ENCODE measurements around the gene MMP23B.

DNA sequence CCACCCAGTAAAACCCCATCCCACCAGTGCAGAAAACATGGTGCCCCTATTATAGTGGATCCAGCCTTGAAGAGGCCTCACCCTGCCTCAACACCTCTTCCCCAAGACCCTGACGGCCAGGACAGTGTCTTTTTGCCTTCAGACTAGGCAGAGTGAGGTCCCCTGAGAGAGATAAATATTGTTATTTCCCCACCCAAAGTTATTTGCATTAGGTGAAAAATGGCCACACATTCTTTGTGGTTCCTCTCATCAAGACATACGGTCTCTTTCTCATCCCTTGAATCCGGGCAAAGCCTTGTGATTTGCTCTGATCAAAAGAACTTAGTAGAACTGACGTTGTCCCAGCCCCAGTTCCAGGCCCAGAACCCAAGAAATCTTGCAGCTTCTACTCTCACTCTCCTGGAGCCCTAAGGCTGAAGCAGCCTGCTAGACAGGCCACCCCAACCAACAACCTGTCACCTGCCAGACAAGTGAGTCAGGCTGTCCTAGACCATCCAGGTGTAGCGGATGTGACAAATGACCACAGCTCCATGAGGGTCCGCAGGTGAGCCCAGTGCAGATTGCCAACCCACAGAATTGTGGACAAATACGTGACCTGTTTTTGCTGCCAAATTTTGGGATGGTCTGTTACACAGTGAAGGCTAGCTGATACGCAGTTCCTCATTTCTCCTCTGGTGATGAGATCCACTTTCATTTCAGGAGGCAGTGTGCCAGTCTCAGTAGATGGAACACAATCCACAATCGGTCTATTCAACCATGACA, 49.2 kb upstream of the MMP23B start:
- TF ChIP-seq, protein P1, sequence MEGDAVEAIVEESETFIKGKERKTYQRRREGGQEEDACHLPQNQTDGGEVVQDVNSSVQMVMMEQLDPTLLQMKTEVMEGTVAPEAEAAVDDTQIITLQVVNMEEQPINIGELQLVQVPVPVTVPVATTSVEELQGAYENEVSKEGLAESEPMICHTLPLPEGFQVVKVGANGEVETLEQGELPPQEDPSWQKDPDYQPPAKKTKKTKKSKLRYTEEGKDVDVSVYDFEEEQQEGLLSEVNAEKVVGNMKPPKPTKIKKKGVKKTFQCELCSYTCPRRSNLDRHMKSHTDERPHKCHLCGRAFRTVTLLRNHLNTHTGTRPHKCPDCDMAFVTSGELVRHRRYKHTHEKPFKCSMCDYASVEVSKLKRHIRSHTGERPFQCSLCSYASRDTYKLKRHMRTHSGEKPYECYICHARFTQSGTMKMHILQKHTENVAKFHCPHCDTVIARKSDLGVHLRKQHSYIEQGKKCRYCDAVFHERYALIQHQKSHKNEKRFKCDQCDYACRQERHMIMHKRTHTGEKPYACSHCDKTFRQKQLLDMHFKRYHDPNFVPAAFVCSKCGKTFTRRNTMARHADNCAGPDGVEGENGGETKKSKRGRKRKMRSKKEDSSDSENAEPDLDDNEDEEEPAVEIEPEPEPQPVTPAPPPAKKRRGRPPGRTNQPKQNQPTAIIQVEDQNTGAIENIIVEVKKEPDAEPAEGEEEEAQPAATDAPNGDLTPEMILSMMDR (IDR thresholded peaks at IDR 0.05): no peak
- TF ChIP-seq POLR2A (IDR thresholded peaks at IDR 0.05): no peak

Data from sigmoid colon (tissue), 3 donors.